Measurements from ENCODE around the gene LRSAM1.

The LRSAM1 gene

DNA sequence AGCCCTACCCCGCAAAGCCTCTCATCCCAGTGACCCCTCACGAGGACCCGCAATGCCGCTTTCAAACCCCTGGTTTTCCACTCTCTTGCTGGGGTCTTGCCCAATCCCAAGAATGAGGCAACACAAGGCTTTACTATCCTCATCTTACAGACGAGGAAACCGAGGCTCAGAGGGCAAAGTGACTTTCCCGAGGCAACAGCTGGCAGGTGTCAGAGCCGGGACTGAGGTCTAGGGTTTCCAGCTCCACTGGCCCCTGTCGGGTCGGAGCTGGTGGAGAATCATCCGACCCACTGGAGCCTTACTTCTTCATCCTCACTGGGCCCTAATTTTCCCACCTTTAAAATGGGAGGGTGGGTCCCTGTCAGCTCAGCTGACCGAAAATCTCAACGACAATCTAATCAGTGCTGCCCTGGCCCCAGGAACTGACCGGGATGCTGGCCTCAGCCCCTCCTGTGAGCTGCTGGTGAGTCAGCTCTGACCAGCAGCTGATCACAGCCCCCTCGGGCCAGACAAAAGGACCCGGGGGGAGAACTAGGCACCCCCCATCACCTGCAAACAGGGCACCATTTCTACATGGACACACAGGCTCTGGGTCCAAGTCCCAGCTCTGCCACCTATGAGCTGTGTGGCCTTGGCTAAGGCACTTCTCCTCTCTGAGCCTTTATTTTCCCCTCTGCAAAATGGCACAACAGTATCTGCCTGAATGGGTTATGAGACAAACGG, 88.1 kb downstream of the LRSAM1 start:
- no peak for TF ChIP-seq ZNF274 (IDR thresholded peaks at IDR 0.05; ENCODE audit: low read depth, low read length)

GRCh38 chr9:127539982-127540663, 88.8 kb downstream of the LRSAM1 start:
- H3K4me3 ChIP-seq (ENCODE audit: low read length): no peak overlapping the region
- no peak for TF ChIP-seq ZNF274 (IDR thresholded peaks at IDR 0.05; ENCODE audit: low read depth, low read length)

More for the DNA sequence above, 88.1 kb downstream of the LRSAM1 start:
- no peak overlapping the region for H3K4me3 ChIP-seq (ENCODE audit: low read length)

DNA sequence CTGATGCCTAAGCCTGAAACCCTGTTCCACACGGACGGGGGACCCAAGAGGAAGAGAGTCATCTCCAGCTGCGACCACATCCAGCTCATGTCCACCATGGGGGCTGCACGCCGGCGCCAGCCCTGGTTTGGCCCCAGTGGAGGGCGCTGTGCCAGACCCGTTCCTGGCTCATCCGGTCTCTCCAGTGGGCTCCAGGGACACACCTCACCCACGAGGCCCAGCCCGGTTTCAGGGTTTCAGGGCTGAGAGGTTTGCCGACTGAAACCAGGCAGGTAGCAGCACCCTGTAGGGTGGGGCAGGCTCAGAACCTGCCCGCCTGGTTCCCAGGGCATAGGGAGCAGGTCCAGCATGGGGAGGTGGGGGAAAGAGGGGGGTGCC, 89.3 kb downstream of the LRSAM1 start:
- TF ChIP-seq ZNF274 (IDR thresholded peaks at IDR 0.05; ENCODE audit: low read depth, low read length): no peak
- H3K4me3 ChIP-seq (ENCODE audit: low read length): no peak overlapping the region

DNA sequence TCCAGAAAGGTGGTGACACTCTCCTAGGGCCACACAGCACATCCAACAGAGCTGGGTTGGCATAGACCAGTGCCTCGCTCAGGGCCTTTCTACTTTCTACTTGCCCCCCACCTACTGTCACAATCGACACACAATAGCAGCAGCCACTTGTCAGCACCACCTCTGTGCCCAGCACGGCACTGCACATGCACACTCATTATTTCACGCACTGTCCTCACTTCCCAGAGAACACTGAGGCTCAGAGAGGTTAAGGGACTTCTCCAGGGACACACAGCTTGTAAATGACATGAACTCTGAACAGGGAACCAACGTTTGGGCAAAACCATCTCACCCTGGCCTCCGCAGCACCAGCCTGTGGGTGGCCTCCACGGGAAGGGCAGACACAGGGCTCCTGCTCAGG, 89.9 kb downstream of the LRSAM1 start:
- H3K4me3 ChIP-seq (ENCODE audit: low read length): no peak overlapping the region
- TF ChIP-seq ZNF274 (IDR thresholded peaks at IDR 0.05; ENCODE audit: low read depth, low read length): no peak

DNA sequence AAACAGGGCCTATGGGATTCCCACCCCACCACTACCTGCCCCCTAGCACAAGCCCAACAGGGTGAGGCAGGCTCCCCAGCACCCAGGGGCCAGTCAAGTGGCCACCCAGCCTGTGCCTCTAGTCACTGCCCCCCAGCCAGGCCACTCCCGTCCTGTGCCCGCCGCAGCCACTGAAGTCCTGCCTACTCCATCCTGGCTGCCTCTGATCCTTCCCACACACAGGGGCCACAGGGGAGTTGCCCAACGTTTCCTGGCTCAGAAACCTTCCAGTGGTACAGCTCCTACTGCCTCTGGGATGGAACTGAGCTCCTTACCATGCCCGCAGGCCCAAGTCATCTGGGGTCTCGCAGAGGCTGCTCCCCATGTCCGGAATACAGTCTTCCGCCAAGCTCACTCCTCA, 90.6 kb downstream of the LRSAM1 start:
- H3K4me3 ChIP-seq (ENCODE audit: low read length): no peak overlapping the region
- no peak for TF ChIP-seq ZNF274 (IDR thresholded peaks at IDR 0.05; ENCODE audit: low read depth, low read length)

GRCh38 chr9:127543221-127543620, 91.9 kb downstream of the LRSAM1 start:
- no peak for TF ChIP-seq ZNF274 (IDR thresholded peaks at IDR 0.05; ENCODE audit: low read depth, low read length)
- no peak overlapping the region for H3K4me3 ChIP-seq (ENCODE audit: low read length)

- H3K4me3 ChIP-seq (ENCODE audit: low read length): no peak overlapping the region
Measured at GRCh38 chr9:127543973-127544533, 92.7 kb downstream of the LRSAM1 start.

GRCh38 chr9:127545196-127546124, 94.2 kb downstream of the LRSAM1 start:
- no peak for TF ChIP-seq ZNF274 (IDR thresholded peaks at IDR 0.05; ENCODE audit: low read depth, low read length)
- no peak overlapping the region for H3K4me3 ChIP-seq (ENCODE audit: low read length)

More at GRCh38 chr9:127543973-127544533, 92.7 kb downstream of the LRSAM1 start:
- TF ChIP-seq ZNF274 (IDR thresholded peaks at IDR 0.05; ENCODE audit: low read depth, low read length): no peak

GRCh38 chr9:127546125-127546832, 95.0 kb downstream of the LRSAM1 start:
- no peak for TF ChIP-seq ZNF274 (IDR thresholded peaks at IDR 0.05; ENCODE audit: low read depth, low read length)
- no peak overlapping the region for H3K4me3 ChIP-seq (ENCODE audit: low read length)

- H3K4me3 ChIP-seq (ENCODE audit: low read length): no peak overlapping the region
- TF ChIP-seq ZNF274 (IDR thresholded peaks at IDR 0.05; ENCODE audit: low read depth, low read length): no peak
Measured at GRCh38 chr9:127548352-127548881, 97.1 kb downstream of the LRSAM1 start.

DNA sequence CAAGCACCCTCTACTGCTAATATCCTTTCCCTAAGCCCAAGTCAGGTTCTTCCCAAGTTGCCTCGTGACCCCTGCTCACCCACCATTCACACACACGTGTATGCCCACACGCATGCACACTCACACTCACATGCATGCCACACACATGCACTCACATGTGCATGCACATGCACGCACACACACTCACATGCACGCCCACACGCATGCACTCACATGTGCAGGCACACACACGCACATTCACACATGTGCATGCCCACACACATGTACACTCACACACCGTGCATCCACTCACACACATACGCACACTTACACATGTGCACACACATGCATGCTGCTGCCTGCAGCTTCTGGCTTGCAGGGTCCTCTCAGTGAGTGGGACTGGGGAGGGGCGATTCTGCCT, 97.9 kb downstream of the LRSAM1 start:
- no peak overlapping the region for H3K4me3 ChIP-seq (ENCODE audit: low read length)
- TF ChIP-seq ZNF274 (IDR thresholded peaks at IDR 0.05; ENCODE audit: low read depth, low read length): no peak

DNA sequence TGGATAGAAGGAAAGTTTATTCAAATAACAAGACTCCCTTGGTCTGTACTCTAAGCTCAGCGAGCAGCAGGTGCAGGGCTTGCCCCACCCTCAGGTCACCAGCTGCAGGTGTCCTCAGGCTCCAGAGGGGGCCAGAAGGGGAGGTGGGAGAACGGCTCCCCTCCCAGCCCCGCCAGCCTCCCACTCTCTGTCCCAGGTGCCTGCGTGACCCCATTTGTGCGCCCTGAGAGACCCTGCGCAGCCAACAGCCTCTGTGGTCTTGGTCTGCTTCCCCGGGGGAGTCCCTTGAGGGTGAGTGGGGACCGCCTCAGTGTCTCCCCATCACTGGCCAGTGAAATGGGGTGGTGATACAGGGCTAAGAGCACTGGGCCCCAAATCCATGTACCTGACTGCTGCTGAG, 98.4 kb downstream of the LRSAM1 start:
- TF ChIP-seq ZNF274 (IDR thresholded peaks at IDR 0.05; ENCODE audit: low read depth, low read length): no peak
- no peak overlapping the region for H3K4me3 ChIP-seq (ENCODE audit: low read length)

GRCh38 chr9:127550282-127550681, 99.0 kb downstream of the LRSAM1 start:
- no peak overlapping the region for H3K4me3 ChIP-seq (ENCODE audit: low read length)
- no peak for TF ChIP-seq ZNF274 (IDR thresholded peaks at IDR 0.05; ENCODE audit: low read depth, low read length)
